HEK293 (cell line): ENCODE results near the gene ABLIM2.
A peak's percentile ranks its signal among the peaks of the same experiment; 100 is the strongest.

Experiments
- CTCF ChIA-PET: fragments of 350-600 bp; formaldehyde crosslinking; extraction: SDS; loops from one replicate; lab custom pipeline; 2021; ENCODE audit warnings: antibody characterized with exemption; lab: Yijun Ruan, JAX
- POLR2A ChIA-PET: fragments of 300-600 bp; formaldehyde crosslinking; extraction: SDS; loops from one replicate; lab custom pipeline; 2020; ENCODE audit warnings: antibody characterized with exemption, inconsistent platforms; lab: Yijun Ruan, JAX
- H3K27ac ChIP-seq: fragments of 200-500 bp; sonication (Bioruptor generic); 2 replicates; pipeline ENCODE4 v1.5.1; 2014; ENCODE audit warnings: low read depth, low read length, control low read depth, inconsistent platforms; ENCODE audit errors: extremely low read depth
- H3K36me3 ChIP-seq, 2 experiments: fragments of 200-500 bp in 1 of 2; sonication (Bioruptor generic) in 1 of 2; 1 replicate in 1 of 2; 2 replicates in 1 of 2; pipeline ENCODE4 v1.5.1; 2014 to 2017; ENCODE audit warnings: inconsistent platforms in 2 of 2, low read length in 2 of 2; ENCODE audit not compliant: control insufficient read depth in 2 of 2, insufficient read depth in 1 of 2
- H3K4me1 ChIP-seq: fragments of 200-500 bp; sonication (Bioruptor generic); 2 replicates; pipeline ENCODE4 v1.5.1; 2014; ENCODE audit warnings: mild to moderate bottlenecking, low read length, inconsistent platforms; ENCODE audit not compliant: control insufficient read depth, insufficient read depth
- H3K4me3 ChIP-seq: 2 replicates; pipeline ENCODE4 v1.5.1; 2011; ENCODE audit warnings: low read depth, mild to moderate bottlenecking, control low read depth, low read length, moderate library complexity
- H3K9me3 ChIP-seq: fragments of 200-500 bp; sonication (Bioruptor generic); 2 replicates; pipeline ENCODE4 v1.5.1; 2014; ENCODE audit warnings: low read depth, low read length, inconsistent platforms; ENCODE audit not compliant: control insufficient read depth, insufficient read depth
- AEBP2 ChIP-seq: fragments of 450-650 bp; formaldehyde crosslinking; IDR thresholded peaks from 2 replicates; pipeline ENCODE4 v1.5.1; 2016; ENCODE audit warnings: missing biosample characterization, missing genetic modification characterization, borderline replicate concordance
- EGR2 ChIP-seq: fragments of 450-650 bp; formaldehyde crosslinking; IDR thresholded peaks from 2 replicates; pipeline ENCODE4 v1.5.1; 2016; ENCODE audit warnings: low read depth, missing biosample characterization, missing genetic modification characterization
- FEZF1 ChIP-seq: fragments of 450-650 bp; formaldehyde crosslinking; IDR thresholded peaks from 2 replicates; pipeline ENCODE4 v1.5.1; 2016; ENCODE audit warnings: missing biosample characterization, missing genetic modification characterization
- HOXA7 ChIP-seq: sonication (generic); formaldehyde crosslinking; IDR thresholded peaks from 2 replicates; pipeline ENCODE4 v1.8.1; 2022; ENCODE audit warnings: missing genetic modification reagents, borderline replicate concordance
- PRDM4 ChIP-seq: fragments of 450-650 bp; formaldehyde crosslinking; IDR thresholded peaks from 2 replicates; pipeline ENCODE4 v1.5.1; 2017; ENCODE audit warnings: missing biosample characterization, missing genetic modification characterization
- REPIN1 ChIP-seq: fragments of 450-650 bp; formaldehyde crosslinking; IDR thresholded peaks from 2 replicates; pipeline ENCODE4 v1.5.1; 2017; ENCODE audit warnings: missing biosample characterization, missing genetic modification characterization, low read depth
- ZBTB44 ChIP-seq: fragments of 450-650 bp; IDR thresholded peaks from 2 replicates; pipeline ENCODE4 v1.5.1; 2018; ENCODE audit warnings: missing biosample characterization, mild to moderate bottlenecking, missing genetic modification characterization
- ZBTB7A ChIP-seq: fragments of 450-650 bp; formaldehyde crosslinking; IDR thresholded peaks from 2 replicates; pipeline ENCODE4 v1.5.1; 2016; ENCODE audit warnings: low read depth, missing biosample characterization, missing genetic modification characterization
- ZFP3 ChIP-seq: fragments of 450-650 bp; formaldehyde crosslinking; IDR thresholded peaks from 2 replicates; pipeline ENCODE4 v1.5.1; 2016; ENCODE audit warnings: low read depth, missing biosample characterization, missing genetic modification characterization
- ZFP37 ChIP-seq: fragments of 450-650 bp; formaldehyde crosslinking; IDR thresholded peaks from 2 replicates; pipeline ENCODE4 v1.5.1; 2016; ENCODE audit warnings: missing biosample characterization, missing genetic modification characterization
- ZIC2 ChIP-seq: fragments of 450-650 bp; formaldehyde crosslinking; IDR thresholded peaks from 2 replicates; pipeline ENCODE4 v1.5.1; 2016; ENCODE audit warnings: missing biosample characterization, missing genetic modification characterization
- ZNF2 ChIP-seq: fragments of 450-650 bp; formaldehyde crosslinking; IDR thresholded peaks from 2 replicates; pipeline ENCODE4 v1.5.1; 2016; ENCODE audit warnings: missing biosample characterization, missing genetic modification characterization
- ZNF311 ChIP-seq: fragments of 450-650 bp; formaldehyde crosslinking; IDR thresholded peaks from 2 replicates; pipeline ENCODE4 v1.5.1; 2017; ENCODE audit warnings: missing biosample characterization, missing genetic modification characterization, borderline replicate concordance
- ZNF354C ChIP-seq: fragments of 450-650 bp; formaldehyde crosslinking; IDR thresholded peaks from 2 replicates; pipeline ENCODE4 v1.5.1; 2016; ENCODE audit warnings: missing biosample characterization, missing genetic modification characterization, low read depth, borderline replicate concordance
- ZNF391 ChIP-seq: fragments of 450-650 bp; formaldehyde crosslinking; IDR thresholded peaks from 2 replicates; pipeline ENCODE4 v1.5.1; 2016; ENCODE audit warnings: low read depth, missing biosample characterization, missing genetic modification characterization, borderline replicate concordance
- ZNF488 ChIP-seq: fragments of 450-650 bp; formaldehyde crosslinking; IDR thresholded peaks from 2 replicates; pipeline ENCODE4 v1.5.1; 2016; ENCODE audit warnings: missing biosample characterization, missing genetic modification characterization
- ZNF513 ChIP-seq: fragments of 450-650 bp; IDR thresholded peaks from 2 replicates; pipeline ENCODE4 v1.5.1; 2018; ENCODE audit warnings: missing biosample characterization, missing genetic modification characterization
- ZNF747 ChIP-seq: fragments of 450-650 bp; formaldehyde crosslinking; IDR thresholded peaks from 2 replicates; pipeline ENCODE4 v1.5.1; 2016; ENCODE audit warnings: missing biosample characterization, missing genetic modification characterization
- ZNF768 ChIP-seq: fragments of 450-650 bp; formaldehyde crosslinking; IDR thresholded peaks from 2 replicates; pipeline ENCODE4 v1.5.1; 2018; ENCODE audit warnings: missing biosample characterization, mild to moderate bottlenecking, missing genetic modification characterization
- ZNF843 ChIP-seq: fragments of 450-650 bp; formaldehyde crosslinking; IDR thresholded peaks from 2 replicates; pipeline ENCODE4 v1.5.1; 2016; ENCODE audit warnings: missing biosample characterization, missing genetic modification characterization

The ABLIM2 gene

GRCh38 chr4:8022767-8023695 lies 135.6 kb downstream of the ABLIM2 start (continued):
- no peak for TF ChIP-seq AEBP2 (tag by site-specific recombination)
- peak; percentile 57; the same call in 1 of the 2 replicates for TF ChIP-seq EGR2
- no peak for TF ChIP-seq ZNF843 (tag by site-specific recombination)
- no peak for TF ChIP-seq ZBTB44 (tag by site-specific recombination)
- no peak for TF ChIP-seq ZFP3 (tag by site-specific recombination)
- no peak for TF ChIP-seq ZNF768 (tag by site-specific recombination)
- no peak for TF ChIP-seq ZNF354C (tag by site-specific recombination)
- TF ChIP-seq ZNF311 (tag by site-specific recombination), result no peak
- TF ChIP-seq ZFP37, result no peak
- TF ChIP-seq ZNF747 (tag by site-specific recombination), result no peak
- TF ChIP-seq REPIN1 (tag by site-specific recombination), result no peak
- TF ChIP-seq FEZF1 (tag by site-specific recombination), result no peak
- no peak for TF ChIP-seq ZNF488
- no peak for TF ChIP-seq ZNF391 (tag by site-specific recombination)
- TF ChIP-seq ZNF2 (tag by site-specific recombination), result no peak
- peak; percentile 90 for TF ChIP-seq ZNF513 (tag by site-specific recombination)
- TF ChIP-seq PRDM4 (tag by site-specific recombination), result no peak
- no peak for TF ChIP-seq HOXA7

GRCh38 chr4:8021796-8022195 lies 136.8 kb downstream of the ABLIM2 start:
- no peak for TF ChIP-seq ZBTB7A
- peak; percentile 71 for TF ChIP-seq ZIC2 (tag by site-specific recombination)
- CTCF ChIA-PET, result interaction anchor here (1.0 kb wide), 1 partner anchor 34 kb away, joined by 3 read pairs; no protein-coding TSS in a partner anchor

More at GRCh38 chr4:8021796-8022195, 136.8 kb downstream of the ABLIM2 start:
- Histone ChIP-seq H3K36me3 (no peaks in the 10 kb centered on the region), H3K4me1 (no peaks in the 10 kb centered on the region), H3K4me3 (no peak overlapping the region), H3K27ac (no peak overlapping the region), H3K9me3 (no peaks in the 10 kb centered on the region)
- POLR2A ChIA-PET, result no interaction called here
